H9 (cell line): ENCODE data around the gene SLC6A8. TPM values are rescaled to one million over a fixed set of nuclear protein-coding genes. Genes with fewer than 3 reads are reported as not detected.

Experiments
- DNase-seq: peaks from one replicate; pipeline ENCODE4 v3.0.0-alpha.2; 2017
- H2AFZ ChIP-seq: one replicate; pipeline ENCODE4 v1.6.1; 2013; ENCODE audit warnings: mild to moderate bottlenecking, low read length, control low read depth, moderate library complexity
- H2AK5ac ChIP-seq: 2 replicates; pipeline ENCODE4 v1.6.1; 2013; ENCODE audit warnings: low read length, control low read depth, mixed read lengths; ENCODE audit not compliant: insufficient read length
- H2BK120ac ChIP-seq: one replicate; pipeline ENCODE4 v1.6.1; 2013; ENCODE audit warnings: low read depth, mild to moderate bottlenecking, low read length, control low read depth, inconsistent platforms; ENCODE audit not compliant: poor library complexity, severe bottlenecking
- H2BK12ac ChIP-seq: 2 replicates; pipeline ENCODE4 v1.6.1; 2013; ENCODE audit warnings: low read length, control low read depth, mixed read lengths, low read depth; ENCODE audit not compliant: insufficient read length
- H2BK15ac ChIP-seq: 2 replicates; pipeline ENCODE4 v1.6.1; 2013; ENCODE audit warnings: low read depth, low read length, control low read depth
- H2BK20ac ChIP-seq: one replicate; pipeline ENCODE4 v1.6.1; 2013; ENCODE audit warnings: low read depth, mild to moderate bottlenecking, low read length, control low read depth, inconsistent platforms; ENCODE audit not compliant: poor library complexity, severe bottlenecking
- H2BK5ac ChIP-seq: 2 replicates; pipeline ENCODE4 v1.6.1; 2013; ENCODE audit warnings: low read length, control low read depth, mixed read lengths; ENCODE audit not compliant: insufficient read length
- H3K14ac ChIP-seq: 2 replicates; pipeline ENCODE4 v1.6.1; 2013; ENCODE audit warnings: low read length, control low read depth; ENCODE audit not compliant: insufficient read depth
- H3K18ac ChIP-seq: 2 replicates; pipeline ENCODE4 v1.6.1; 2013; ENCODE audit warnings: low read depth, mild to moderate bottlenecking, mixed read lengths, low read length, control low read depth; ENCODE audit not compliant: insufficient read length
- H3K23ac ChIP-seq: 2 replicates; pipeline ENCODE4 v1.6.1; 2013; ENCODE audit warnings: low read length, control low read depth, mixed read lengths, low read depth; ENCODE audit not compliant: insufficient read length
- H3K23me2 ChIP-seq: 2 replicates; pipeline ENCODE4 v1.6.1; 2013; ENCODE audit warnings: low read depth, mild to moderate bottlenecking, mixed read lengths, low read length, control low read depth; ENCODE audit not compliant: insufficient read length, poor library complexity, severe bottlenecking
- H3K27ac ChIP-seq: 2 replicates; pipeline ENCODE4 v1.5.1; 2013; ENCODE audit warnings: low read length, control low read depth, mixed read lengths, low read depth; ENCODE audit not compliant: insufficient read length
- H3K27me3 ChIP-seq: 2 replicates; pipeline ENCODE4 v1.6.1; 2013; ENCODE audit warnings: low read length, control low read depth, inconsistent platforms; ENCODE audit not compliant: insufficient read depth
- H3K4ac ChIP-seq: 2 replicates; pipeline ENCODE4 v1.6.1; 2013; ENCODE audit warnings: low read depth, mild to moderate bottlenecking, control low read depth, inconsistent platforms, low read length, moderate library complexity
- H3K4me1 ChIP-seq: 2 replicates; pipeline ENCODE4 v1.6.1; 2013; ENCODE audit warnings: low read length, control low read depth, inconsistent platforms; ENCODE audit not compliant: insufficient read depth
- H3K4me2 ChIP-seq: 2 replicates; pipeline ENCODE4 v1.6.1; 2013; ENCODE audit warnings: low read length, control low read depth, mixed read lengths; ENCODE audit not compliant: insufficient read length, insufficient read depth
- H3K56ac ChIP-seq: 2 replicates; pipeline ENCODE4 v1.6.1; 2013; ENCODE audit warnings: low read depth, mild to moderate bottlenecking, mixed read lengths, low read length, control low read depth; ENCODE audit not compliant: insufficient read length
- H3K79me1 ChIP-seq: 2 replicates; pipeline ENCODE4 v1.6.1; 2013; ENCODE audit warnings: low read depth, mild to moderate bottlenecking, moderate library complexity, low read length, control low read depth, inconsistent platforms; ENCODE audit not compliant: insufficient read depth, poor library complexity, severe bottlenecking
- H3K79me2 ChIP-seq: 2 replicates; pipeline ENCODE4 v1.6.1; 2013; ENCODE audit warnings: low read length, control low read depth, inconsistent platforms; ENCODE audit not compliant: insufficient read depth
- H3K9ac ChIP-seq: 2 replicates; pipeline ENCODE4 v1.6.1; 2013; ENCODE audit warnings: low read length, control low read depth, mixed read lengths; ENCODE audit not compliant: insufficient read length; ENCODE audit errors: extremely low read depth
- H3K9me3 ChIP-seq: one replicate; pipeline ENCODE4 v1.6.1; 2013; ENCODE audit warnings: low read depth, low read length, inconsistent platforms; ENCODE audit not compliant: control insufficient read depth
- H3T11ph ChIP-seq: one replicate; pipeline ENCODE4 v1.6.1; 2013; ENCODE audit warnings: mild to moderate bottlenecking, low read length, control low read depth, inconsistent platforms
- H4K20me1 ChIP-seq: one replicate; pipeline ENCODE4 v1.6.1; 2013; ENCODE audit not compliant: control insufficient read depth, insufficient read length, insufficient read depth
- H4K5ac ChIP-seq: 2 replicates; pipeline ENCODE4 v1.6.1; 2013; ENCODE audit warnings: low read depth, mild to moderate bottlenecking, mixed read lengths, low read length, control low read depth; ENCODE audit not compliant: insufficient read length
- H4K8ac ChIP-seq: replicated peaks from 2 replicates; pipeline ENCODE4 v1.6.1; 2013; ENCODE audit warnings: low read length, control low read depth, mixed read lengths, low read depth; ENCODE audit not compliant: insufficient read length
- H4K91ac ChIP-seq: 2 replicates; pipeline ENCODE4 v1.6.1; 2013; ENCODE audit warnings: low read depth, mild to moderate bottlenecking, moderate library complexity, mixed read lengths, low read length, control low read depth; ENCODE audit not compliant: insufficient read length
- H3K27ac Mint-ChIP-seq, 3 experiments: 2 replicates in 2 of 3; 3 replicates in 1 of 3; pipeline ENCODE4 v1.8.0; 2020 to 2021; ENCODE audit warnings: mixed read lengths in 3 of 3, mild to moderate bottlenecking in 1 of 3, moderate library complexity in 1 of 3
- H3K27me3 Mint-ChIP-seq: 2 replicates; pipeline ENCODE4 v1.8.0; 2021; ENCODE audit warnings: low read depth, mild to moderate bottlenecking, moderate library complexity, mixed read lengths
- H3K36me3 Mint-ChIP-seq, 3 experiments: 2 replicates in 2 of 3; 3 replicates in 1 of 3; pipeline ENCODE4 v1.8.0; 2020 to 2021; ENCODE audit warnings: low read depth in 3 of 3, mixed read lengths in 3 of 3; ENCODE audit not compliant: insufficient read depth in 1 of 3
- H3K4me1 Mint-ChIP-seq, 2 experiments: 2 replicates each; pipeline ENCODE4 v1.8.0; 2020; ENCODE audit warnings: mixed read lengths in 2 of 2
- H3K4me3 Mint-ChIP-seq, 2 experiments: 2 replicates in 1 of 2; 3 replicates in 1 of 2; pipeline ENCODE4 v1.8.0; 2020 to 2021; ENCODE audit warnings: mild to moderate bottlenecking in 2 of 2, mixed read lengths in 2 of 2, moderate library complexity in 1 of 2
- H3K9me3 Mint-ChIP-seq, 2 experiments: 2 replicates in 1 of 2; 3 replicates in 1 of 2; pipeline ENCODE4 v1.8.0; 2020; ENCODE audit warnings: mild to moderate bottlenecking in 2 of 2, mixed read lengths in 2 of 2, moderate library complexity in 1 of 2
- WGBS: extraction: QIAGEN DNeasy Blood & Tissue Kit; methylation state at CpG from one replicate; pipeline ENCODE4 v1.1.7; 2013; ENCODE audit warnings: missing lambda C conversion rate, low lambda C conversion rate, mixed read lengths; ENCODE audit not compliant: insufficient read length; ENCODE audit errors: extremely low coverage; 5-methylcytosine and 5-hydroxymethylcytosine counted together
- total RNA-seq: library from RNA; stranded (reverse); gene quantifications from 2 replicates; pipeline ENCODE4 v1.2.1, GENCODE V29; 2021
- TF ChIP-seq, protein P1 (sequence below): fragments of 200-600 bp; sonication (generic); conservative IDR thresholded peaks from 3 replicates; pipeline ENCODE4 v1.8.0; 2021; ENCODE audit warnings: antibody characterized with exemption, mild to moderate bottlenecking

Gene SLC6A8
- total RNA-seq, 1 experiment from 2014 or later = 229 TPM

- Histone ChIP-seq H3K9me3 (peaks cover 38% of the 10 kb centered on the region), H2BK12ac (no peak overlapping the region), H4K5ac (no peak overlapping the region), H3K4me2 (no peak overlapping the region), H3K9ac (no peak overlapping the region), H2BK5ac (no peak overlapping the region), H4K91ac (no peak overlapping the region), H3K18ac (no peak overlapping the region), H2BK120ac (no peak overlapping the region), H3K4ac (no peak overlapping the region), H2AK5ac (no peak overlapping the region), H3K4me1 (no peaks in the 10 kb centered on the region), H3K14ac (no peak overlapping the region), H3K27ac (no peak overlapping the region), H3T11ph (no peak overlapping the region), H3K23me2 (peaks cover 4% of the 10 kb centered on the region), H2AFZ (no peak overlapping the region), H3K79me1 (no peaks in the 10 kb centered on the region), H2BK15ac (no peak overlapping the region), H4K20me1 (no peaks in the 10 kb centered on the region), H4K8ac (no peak overlapping the region), H3K27me3 (no peaks in the 10 kb centered on the region), H3K56ac (no peak overlapping the region), H3K79me2 (peaks cover 10% of the 10 kb centered on the region; the same call in 1 of the 2 replicates), H2BK20ac (no peak overlapping the region), H3K23ac (no peak overlapping the region)
- peaks cover 62 to 64% of the 10 kb centered on the region in 2 experiments for H3K9me3 Mint-ChIP-seq
- H3K36me3 Mint-ChIP-seq = peaks cover 36 to 72% (median 64%) of the 10 kb centered on the region in 3 experiments
- H3K4me1 Mint-ChIP-seq = peaks cover 0 to 8% of the 10 kb centered on the region in 2 experiments; a peak in 2 of 4 replicates
- WGBS = no CpG with 5 or more reads among the region's 2 CpGs
- no peak for DNase-seq
- H3K27ac Mint-ChIP-seq = no peak overlapping the region
- H3K27me3 Mint-ChIP-seq = no peaks in the 10 kb centered on the region
- no peak overlapping the region for H3K4me3 Mint-ChIP-seq
- TF ChIP-seq, protein P1, sequence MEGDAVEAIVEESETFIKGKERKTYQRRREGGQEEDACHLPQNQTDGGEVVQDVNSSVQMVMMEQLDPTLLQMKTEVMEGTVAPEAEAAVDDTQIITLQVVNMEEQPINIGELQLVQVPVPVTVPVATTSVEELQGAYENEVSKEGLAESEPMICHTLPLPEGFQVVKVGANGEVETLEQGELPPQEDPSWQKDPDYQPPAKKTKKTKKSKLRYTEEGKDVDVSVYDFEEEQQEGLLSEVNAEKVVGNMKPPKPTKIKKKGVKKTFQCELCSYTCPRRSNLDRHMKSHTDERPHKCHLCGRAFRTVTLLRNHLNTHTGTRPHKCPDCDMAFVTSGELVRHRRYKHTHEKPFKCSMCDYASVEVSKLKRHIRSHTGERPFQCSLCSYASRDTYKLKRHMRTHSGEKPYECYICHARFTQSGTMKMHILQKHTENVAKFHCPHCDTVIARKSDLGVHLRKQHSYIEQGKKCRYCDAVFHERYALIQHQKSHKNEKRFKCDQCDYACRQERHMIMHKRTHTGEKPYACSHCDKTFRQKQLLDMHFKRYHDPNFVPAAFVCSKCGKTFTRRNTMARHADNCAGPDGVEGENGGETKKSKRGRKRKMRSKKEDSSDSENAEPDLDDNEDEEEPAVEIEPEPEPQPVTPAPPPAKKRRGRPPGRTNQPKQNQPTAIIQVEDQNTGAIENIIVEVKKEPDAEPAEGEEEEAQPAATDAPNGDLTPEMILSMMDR = no peak
Observed at GRCh38 chrX:153719701-153720100, 32.0 kb downstream of the SLC6A8 start.
